HG02938 (cell line): ENCODE results near the gene CCT7.

Experiments used
- ATAC-seq: cut with Tn5 transposase; IDR thresholded peaks from one replicate; pipeline ENCODE4 v1.9.1; 2021; ENCODE audit warnings: mild to moderate bottlenecking, moderate library complexity; ENCODE audit not compliant: unreplicated experiment

CCT7 gene

DNA sequence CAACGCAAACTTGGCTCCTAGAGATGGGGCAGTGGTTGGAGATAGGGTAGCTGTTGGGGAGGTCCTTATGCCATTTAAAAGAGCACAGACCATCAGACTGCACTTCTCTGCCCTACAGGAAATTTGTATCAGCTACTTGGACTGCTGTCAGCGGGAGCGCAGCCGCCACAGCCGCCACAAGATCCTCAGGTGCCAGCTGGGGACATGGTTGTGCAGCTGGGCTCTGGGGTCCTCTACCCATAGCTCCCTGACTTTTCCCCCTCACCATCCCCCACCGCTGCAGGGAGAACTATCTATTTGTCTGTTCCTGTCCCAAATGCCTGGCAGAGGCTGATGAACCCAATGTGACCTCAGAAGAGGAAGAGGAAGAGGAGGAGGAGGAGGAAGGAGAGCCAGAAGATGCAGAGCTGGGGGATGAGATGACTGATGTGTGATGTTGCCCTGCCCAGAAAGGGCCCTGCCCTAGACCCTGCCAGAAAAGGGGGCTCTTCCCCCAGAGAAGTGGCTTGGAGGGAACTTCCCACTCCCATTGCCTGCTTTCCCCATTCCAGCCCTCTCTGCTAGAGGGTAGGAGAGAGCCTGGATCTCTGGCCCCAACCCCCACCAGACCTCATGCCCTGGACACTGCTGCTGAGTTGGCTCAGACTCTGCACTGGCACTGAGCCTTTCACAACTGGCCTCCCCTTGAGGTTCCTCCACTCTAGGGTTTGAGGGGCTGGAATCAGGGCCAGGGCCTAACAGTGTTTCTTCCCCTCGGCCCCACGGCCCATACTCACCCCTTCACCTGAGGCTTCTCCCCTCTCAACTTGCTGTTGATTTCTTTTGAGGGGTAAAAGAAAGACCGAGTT, 8.4 kb upstream of the CCT7 start:
- ATAC-seq = no peak

DNA sequence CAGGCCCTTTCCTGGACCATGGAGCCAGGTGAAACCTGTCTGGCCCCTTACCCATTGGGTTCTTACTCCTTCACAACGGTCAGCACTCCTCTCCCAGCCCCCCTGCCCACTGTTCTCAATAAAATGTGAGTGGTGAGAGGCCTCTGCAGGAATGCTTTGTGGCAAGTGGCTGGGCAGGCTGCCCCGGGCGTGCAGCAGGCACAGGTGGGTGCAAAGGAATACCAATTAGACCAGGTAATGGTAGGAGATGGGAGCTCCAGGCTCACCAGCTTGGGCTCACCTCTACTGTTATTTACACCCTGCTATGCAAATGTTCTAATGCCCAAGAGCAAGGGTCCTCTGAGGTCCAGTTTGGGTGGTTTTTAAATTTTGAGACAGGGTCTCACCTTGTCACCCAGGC, 7.0 kb upstream of the CCT7 start:
- no peak for ATAC-seq

DNA sequence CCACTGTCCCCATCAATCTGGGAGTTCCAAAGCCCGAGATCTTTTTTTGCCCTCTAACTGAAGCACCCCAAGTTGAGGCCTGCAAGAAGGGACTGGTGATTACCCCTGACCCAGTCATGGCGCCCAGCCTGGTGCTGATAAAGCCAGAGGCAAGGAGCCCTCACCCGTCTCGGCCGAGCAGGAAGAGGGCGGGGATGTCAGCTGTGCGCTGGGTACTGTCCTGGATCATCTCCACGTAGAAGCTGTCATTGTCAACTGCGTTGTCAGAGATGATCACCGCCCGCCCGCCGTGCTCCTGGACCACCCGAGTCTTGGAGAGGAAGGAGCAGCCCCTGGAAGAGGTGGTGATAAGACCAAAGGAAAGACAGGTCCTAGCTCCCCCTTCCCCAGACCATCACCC, 5.5 kb upstream of the CCT7 start:
- ATAC-seq = no peak

DNA sequence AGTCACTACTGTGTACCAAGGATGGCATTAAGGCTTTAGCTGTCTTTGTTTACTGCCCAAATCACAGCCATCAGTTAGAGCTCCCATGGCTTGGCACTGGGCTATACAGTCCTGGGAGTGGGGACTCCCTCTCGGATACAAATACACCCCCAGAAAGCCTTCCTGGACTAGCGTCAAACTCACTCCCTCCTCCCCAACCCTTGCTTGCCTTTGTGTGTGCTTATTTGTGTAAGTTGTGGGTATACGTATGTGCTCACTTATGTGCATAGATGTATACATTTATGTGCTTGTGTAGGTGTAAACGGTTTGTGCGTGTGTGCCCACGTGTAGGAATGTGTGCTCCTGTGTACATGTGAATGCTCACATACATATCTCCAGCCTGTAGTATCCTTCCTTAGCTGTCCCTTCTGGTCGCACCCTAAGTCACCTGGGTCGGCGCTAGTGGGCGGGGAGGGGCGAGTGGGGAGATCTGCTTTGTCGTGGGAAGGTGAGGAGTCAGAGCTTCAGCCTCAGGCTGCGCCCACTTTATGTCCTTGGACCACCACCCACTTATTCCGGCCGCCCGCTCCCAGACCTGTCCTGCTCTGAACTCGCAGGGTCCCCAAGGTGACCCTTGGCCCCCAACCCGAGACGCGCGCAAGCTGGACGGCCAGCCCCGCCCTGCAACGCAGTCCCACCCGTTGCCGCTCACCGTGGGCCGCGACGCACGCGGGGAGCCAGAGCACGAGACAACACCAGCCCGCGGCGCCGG, 1.5 kb upstream of the CCT7 start:
- ATAC-seq = no peak

DNA sequence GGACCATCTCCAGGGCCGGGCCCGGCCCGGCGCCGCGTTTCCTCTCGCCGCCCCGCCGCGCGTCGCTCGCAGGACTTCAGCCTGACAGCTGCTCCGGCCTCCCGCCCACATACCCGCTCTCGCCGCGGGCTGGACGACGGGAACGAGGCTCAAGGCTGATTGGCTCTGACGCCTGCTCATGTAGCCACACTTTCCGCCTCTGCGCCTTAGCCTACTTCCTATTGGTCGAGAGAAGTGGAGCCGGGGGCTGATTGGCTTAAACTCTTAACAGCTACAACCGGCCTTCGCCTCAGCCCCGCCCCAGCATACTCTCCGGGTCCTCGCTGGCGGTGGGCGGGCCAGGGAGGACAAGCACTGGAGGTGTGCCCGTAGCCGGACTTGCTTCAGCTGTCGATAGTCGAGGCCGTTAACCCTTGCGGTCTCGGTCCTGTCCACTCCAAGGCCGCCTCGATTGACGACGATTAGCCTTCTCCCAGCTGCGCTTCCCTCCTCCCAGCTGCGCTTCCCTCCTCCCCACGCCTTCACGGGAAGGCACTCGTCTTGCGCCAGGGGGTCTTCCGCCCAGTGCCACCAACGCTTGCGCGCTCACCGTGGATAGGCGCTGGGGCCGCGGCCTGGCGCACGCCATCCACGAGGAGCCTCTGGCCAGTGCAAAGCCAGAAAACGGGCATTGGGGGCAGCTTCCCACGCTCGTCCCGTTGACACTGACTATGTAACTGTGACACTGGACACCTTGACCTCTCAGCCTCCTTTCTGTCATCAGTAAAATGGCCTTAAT, 765 bp upstream of the CCT7 start, which contains the start of gene PRADC1:
Gene PRADC1, minus strand, starts transcription at position 86 of the 778 bp plus-strand sequence. Its CDS starts 79 bp downstream, at position 7.
- ATAC-seq = peak; percentile 86

DNA sequence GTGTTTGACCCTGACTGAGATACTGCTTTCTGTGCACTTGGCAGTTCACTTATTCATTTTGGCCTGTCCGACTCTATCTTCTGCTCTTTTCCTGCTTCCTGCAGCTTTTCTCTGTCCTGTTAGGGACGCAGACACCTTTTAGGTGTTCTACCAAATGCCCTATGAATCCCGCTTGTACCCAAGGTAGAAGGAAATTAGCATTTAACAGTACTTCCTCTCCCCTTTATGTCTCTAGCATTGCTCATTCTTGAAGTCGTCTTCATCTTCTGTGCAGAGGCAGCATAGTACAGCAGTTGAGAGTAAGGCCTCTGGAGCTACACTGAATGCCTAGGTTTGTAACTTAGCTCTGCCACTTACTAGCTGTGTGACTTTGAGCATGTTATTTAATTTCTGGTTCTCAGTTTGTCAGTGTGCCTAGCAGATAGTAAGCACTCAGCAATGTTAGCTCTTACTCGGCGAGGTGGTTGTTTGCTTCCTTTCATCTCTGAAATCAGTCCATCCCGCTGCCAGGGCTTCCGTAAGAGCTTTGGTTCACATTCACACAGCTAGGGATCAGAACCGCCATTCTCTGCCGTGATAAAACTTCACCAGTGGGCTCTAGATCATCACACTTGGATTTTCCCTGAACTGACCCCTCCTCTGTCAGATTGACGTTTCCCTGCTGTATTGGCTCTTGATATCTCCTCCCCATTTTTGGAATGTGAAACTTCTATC, 1.4 kb downstream of the CCT7 start:
- ATAC-seq = no peak

DNA sequence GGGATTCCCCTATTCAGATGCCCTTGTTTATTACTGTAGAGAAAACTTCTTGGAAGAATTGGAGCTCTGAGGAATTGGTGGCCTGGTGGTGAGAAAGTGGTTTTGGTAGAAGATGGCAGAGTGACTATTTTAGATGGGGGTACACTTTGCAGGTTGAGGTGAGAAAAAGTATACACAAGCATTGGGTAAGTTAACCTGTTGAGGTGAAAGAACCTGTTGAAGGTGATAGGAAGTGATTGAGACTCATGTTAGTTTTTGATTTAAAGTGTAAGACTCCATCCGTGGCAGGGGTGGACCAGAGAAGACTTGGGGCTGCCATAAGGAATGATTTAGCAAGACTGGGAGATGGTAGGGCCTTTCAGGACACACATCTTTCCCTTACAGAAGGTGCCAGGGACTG, 3.1 kb downstream of the CCT7 start:
- no peak for ATAC-seq

DNA sequence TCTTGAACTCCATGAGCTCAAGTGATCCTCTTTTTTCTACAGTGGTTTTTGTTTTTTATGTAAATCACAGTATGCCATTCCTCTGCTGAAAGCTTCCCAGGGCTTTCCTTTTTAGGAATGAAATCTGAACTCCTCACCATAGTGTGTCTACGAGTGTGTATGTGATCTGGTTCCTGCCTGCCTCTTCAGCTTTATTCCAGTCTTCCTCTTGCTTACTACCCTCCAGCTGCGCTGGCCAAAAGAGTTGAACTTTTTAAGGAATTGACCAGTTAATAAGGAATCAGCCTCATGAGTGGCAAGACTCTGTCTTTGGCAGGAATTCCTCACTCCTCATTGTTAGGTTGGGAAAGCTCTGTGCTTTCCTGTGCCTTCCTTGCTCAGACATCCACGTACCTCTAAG, 4.0 kb downstream of the CCT7 start:
- no peak for ATAC-seq

DNA sequence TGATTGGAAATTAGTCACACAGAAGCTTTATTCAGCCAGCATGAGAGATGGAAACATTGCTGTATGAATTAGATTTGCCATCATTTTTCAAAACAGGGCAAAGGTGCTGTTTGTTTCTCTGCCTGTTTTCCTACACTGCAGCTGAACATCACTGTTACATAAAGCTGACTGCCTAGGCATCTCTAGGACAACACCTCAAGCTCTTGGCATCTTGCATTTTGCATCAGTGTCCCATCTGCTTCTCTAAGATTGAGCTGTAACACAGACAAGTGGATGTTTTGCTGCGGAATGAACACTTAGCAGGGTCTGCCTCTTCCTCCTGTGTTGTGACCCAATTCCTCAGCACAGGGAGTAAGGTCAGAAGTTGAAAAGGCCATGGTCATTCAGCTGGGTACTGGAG, 4.9 kb downstream of the CCT7 start:
- no peak for ATAC-seq

DNA sequence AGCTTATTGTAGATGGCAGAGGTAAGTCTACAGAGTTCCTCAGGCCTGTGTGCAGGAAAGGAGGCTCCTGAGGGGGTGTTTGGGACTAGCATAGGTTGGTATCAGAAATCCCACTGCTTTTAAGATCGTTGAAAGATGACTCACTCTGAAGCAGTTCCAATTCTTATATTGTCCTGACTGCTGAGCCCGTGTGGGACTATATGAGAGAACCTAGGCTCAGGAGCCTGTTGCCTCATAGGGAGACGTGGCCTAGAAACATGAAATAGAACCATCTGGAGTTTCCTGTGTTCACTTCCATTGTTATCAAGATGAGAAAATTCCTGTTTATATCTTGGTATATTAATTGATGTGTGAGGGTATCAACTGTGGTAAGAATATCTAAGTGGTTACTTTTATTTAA, 5.7 kb downstream of the CCT7 start:
- ATAC-seq = no peak

DNA sequence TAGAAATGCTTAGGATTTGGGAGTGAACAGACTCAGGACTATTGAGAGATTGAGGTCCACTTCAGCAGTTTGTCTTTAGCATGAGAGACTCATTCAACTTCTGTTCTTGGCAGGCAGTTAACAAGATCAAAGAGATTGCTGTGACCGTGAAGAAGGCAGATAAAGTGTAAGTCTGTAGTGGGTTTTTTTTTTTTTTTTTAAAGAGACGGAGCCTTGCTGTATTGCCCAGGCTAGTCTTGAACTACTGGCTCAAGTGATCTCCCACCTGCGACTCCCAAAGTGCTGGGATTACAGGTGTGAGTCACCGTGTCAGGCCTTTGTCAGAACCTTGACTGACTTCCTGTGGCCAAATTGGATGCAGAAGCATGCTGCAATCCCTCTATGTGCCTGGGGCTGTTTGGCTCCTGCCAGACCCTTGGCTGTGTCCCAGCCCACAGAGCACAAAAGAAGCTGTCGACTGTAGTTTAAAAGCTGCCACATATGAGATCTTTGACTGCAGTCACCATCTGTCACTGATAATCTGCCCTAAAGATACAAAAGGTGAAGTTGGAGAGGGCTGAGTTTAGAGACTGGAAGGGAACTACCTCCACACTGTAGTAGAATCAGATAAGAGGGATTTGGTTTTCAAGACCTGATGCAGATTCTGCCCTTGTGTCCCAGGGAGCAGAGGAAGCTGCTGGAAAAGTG, 9.9 kb downstream of the CCT7 start:
- no peak for ATAC-seq

DNA sequence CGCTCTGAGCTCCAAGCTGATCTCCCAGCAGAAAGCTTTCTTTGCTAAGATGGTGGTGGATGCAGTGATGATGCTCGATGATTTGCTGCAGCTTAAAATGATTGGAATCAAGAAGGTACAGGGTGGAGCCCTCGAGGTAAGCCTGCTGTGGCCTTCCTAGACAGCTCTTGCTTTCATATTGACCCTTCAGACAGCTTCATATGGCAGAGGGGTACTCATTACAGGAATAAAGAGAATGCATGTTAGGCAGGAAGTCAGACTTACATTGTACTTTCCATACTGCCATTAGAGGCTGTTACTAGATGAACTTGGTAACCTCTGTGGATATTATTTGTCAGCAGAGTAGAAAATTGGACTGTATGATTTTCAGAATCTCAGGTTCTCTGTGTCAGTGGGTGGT, 10.5 kb downstream of the CCT7 start:
- no peak for ATAC-seq

DNA sequence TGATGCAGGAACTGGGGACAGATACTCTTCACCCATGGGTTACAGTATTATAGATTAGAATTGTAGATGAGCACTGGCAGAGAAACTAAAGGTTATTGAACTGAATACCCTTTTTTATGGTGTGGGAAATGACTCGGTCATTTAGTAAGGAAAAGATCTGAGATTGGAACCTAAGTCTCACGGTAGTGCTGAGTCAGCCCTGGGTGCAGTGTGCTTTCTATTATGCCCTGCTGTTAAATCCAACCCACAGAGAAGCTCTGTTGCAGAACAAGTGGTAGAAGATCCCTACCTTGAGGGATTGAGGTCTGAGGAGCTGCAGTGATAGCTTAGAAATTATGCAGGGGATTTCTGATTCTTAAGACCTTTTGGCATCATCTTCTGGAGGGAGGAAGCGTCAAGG, 12.7 kb downstream of the CCT7 start:
- no peak for ATAC-seq

DNA sequence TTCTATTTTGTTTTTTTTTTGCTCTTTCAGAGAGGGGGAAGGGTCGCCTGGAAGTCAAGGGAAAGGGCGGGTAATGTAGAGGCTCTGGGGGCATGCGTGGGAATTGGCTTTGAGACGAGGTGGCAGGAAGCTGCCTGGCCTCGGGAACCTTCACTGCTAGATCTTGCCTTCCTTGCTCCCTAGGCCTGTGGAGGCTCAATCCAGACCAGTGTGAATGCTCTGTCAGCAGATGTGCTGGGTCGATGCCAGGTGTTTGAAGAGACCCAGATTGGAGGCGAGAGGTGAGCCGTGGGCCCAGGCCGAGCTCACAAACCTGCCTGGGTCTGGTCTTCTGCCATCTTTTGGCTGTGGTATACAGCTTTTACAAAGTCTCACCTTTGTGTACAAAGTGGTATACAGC, 15.5 kb downstream of the CCT7 start:
- no peak for ATAC-seq

DNA sequence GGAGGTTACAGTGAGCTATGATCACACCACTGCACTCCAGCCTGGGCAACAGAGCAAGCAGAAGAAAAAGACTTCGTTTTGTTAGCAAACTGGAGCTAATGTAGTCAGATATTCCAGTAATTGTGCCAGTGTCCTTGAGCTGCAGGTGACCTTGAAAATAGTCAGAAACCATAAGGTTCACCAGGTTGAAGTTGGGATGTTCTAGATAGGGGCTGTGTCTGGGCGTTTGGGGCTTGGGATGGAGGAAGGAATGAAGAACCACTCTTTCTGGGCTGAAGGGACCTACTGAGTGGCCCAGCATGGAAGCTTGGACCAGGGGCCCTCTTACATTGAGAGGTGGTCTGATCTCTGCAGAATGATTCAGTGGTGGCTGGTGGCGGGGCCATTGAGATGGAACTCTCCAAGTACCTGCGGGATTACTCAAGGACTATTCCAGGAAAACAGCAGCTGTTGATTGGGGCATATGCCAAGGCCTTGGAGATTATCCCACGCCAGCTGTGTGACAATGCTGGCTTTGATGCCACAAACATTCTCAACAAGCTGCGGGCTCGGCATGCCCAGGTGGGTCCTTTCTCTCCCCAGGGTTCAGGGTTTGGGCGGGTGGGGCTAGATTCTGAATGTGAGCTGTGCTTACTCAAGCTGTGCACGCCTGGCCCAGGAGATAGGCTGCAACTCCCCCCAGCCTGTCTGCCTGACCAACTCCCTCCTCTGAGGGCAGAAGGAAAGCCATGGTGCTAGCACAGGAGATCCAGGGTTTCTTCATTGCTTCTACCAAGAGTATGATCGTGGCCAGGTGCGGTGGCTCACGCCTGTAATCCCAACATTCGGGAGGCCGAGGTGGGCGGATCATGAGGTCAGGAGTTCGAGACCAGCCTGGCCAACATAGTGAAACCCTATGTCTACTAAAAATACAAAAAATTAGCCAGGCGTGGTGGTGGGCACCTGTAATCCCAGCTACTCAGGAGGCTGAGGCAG, 17.1 kb downstream of the CCT7 start:
- ATAC-seq = no peak

DNA sequence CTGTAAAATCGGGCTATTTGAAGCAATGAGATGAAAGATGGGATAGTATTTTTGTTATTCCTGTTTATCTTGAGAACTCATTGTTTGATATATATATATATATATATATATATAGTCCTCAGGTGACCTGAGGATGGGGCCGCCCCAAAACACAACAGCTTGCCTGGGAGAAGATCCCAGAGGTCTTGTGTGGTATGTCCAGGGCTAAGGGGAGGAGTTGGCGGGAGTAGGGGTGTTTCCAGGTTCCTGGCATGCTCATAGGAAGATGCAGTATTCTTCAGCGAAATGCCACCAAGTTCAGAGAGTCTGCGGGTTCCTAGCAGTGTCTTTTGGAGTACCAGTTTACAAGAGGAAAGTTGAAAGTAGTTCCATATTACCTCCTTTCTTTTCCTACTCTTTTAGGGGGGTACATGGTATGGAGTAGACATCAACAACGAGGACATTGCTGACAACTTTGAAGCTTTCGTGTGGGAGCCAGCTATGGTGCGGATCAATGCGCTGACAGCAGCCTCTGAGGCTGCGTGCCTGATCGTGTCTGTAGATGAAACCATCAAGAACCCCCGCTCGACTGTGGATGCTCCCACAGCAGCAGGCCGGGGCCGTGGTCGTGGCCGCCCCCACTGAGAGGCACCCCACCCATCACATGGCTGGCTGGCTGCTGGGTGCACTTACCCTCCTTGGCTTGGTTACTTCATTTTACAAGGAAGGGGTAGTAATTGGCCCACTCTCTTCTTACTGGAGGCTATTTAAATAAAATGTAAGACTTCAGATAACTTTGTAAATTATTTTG, 18.3 kb downstream of the CCT7 start:
- no peak for ATAC-seq

DNA sequence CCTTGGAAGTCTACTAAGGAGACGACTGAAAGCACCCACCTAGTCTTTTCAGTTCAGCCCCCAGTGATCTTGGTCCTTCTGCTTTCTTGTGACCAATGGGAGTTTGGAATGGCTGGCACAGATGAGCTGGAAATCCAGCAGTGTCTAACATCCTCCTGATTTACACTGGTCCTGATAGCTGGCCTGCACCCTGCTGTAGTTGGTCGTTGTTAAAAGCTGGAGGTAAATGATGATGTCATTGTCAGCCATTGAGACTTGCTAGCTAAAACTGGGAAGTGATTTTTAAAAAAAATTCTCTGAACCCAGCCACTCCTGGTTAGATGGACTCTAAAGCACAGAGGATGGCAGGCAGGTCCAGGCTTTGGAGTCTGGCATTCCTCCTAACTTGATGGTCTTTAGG, 19.3 kb downstream of the CCT7 start:
- ATAC-seq = no peak

DNA sequence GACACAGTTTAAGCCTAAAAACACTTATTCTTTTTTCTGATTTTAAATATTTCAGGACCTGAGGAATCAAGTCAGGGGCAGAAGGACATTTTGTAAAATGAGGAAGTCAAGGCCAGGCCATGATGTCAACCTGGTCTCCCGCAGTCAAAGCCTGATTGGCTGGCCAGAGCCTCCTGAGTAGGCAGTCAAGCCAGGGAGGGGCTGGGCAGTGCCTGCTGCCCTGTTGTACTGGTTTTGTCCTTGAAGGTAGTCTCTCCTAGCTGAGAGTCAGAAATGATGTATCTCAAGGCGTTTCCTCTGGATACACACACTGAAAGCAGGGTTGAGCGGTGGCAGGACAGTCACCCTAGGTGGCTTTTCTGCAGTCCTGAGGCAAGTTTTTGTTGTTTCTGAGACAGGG, 19.8 kb downstream of the CCT7 start:
- ATAC-seq = no peak
